AG08395 (cell line): ENCODE results near the gene CPNE7.

Experiments
- DNase-seq: peaks from one replicate; pipeline ENCODE4 v3.0.0; 2012; ENCODE audit warnings: mixed read lengths, low spot score

Gene CPNE7

GRCh38 chr16:89549007-89549700 lies 26.4 kb upstream of the CPNE7 start:
- DNase-seq = no peak

GRCh38 chr16:89550421-89551007 lies 25.0 kb upstream of the CPNE7 start:
- DNase-seq = no peak

- no peak for DNase-seq
Observed at GRCh38 chr16:89552329-89552728, 23.2 kb upstream of the CPNE7 start.

DNA sequence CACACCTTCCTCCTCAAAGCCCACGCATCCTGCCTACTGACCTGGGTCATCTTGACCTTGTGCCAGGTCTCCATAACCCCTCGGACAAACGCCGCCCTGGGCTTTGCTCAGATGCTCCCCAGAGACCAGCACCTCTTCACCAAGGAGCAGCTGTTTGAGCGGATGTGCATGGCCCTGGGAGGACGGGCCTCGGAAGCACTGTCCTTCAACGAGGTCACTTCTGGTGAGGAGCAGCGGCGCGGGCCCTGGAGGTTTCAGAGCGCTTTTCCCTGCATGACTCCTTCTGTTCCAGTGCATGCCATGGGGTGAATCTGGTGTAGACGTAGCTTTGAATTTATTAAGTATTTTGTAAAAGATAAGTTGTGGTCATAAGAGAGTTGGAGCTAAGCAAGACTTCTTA lies 22.6 kb upstream of the CPNE7 start:
- DNase-seq = no peak

GRCh38 chr16:89553733-89554132 lies 21.8 kb upstream of the CPNE7 start:
- DNase-seq = no peak

- DNase-seq = no peak
Observed at GRCh38 chr16:89554343-89554742, 21.2 kb upstream of the CPNE7 start.

GRCh38 chr16:89555265-89555664 lies 20.3 kb upstream of the CPNE7 start:
- no peak for DNase-seq

- DNase-seq = no peak
Observed at GRCh38 chr16:89555780-89556179, 19.8 kb upstream of the CPNE7 start.

DNA sequence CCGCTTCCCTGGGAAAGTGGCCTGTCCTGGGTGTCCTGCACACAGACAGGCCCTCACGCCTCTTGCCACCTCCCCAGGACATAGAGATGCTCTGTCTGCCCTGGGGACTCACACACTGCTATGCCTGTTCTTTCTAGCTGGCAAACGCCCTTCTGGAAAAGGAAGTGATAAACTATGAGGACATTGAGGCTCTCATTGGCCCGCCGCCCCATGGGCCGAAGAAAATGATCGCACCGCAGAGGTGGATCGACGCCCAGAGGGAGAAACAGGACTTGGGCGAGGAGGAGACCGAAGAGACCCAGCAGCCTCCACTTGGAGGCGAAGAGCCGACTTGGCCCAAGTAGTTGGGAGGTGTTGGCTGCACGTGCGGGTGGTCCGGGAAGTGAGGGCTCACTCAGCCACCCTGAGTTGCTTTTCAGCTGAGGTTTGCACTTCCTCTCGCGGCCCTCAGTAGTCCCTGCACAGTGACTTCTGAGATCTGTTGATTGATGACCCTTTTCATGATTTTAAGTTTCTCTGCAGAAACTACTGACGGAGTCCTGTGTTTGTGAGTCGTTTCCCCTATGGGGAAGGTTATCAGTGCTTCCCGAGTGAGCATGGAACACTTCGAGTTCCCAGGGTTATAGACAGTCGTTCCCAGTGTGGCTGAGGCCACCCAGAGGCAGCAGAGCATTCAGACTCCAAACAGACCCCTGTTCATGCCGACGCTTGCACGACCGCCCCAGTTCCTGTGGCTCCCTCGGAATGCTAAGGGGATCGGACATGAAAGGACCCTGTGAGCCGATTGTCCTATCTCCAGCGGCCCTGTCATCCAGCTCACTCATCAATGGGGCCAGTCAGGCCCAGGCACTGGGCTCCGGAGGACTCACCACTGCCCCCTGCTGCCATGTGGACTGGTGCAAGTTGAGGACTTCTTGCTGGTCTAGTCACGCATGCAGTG lies 18.5 kb upstream of the CPNE7 start:
- peak; percentile 76 for DNase-seq

DNA sequence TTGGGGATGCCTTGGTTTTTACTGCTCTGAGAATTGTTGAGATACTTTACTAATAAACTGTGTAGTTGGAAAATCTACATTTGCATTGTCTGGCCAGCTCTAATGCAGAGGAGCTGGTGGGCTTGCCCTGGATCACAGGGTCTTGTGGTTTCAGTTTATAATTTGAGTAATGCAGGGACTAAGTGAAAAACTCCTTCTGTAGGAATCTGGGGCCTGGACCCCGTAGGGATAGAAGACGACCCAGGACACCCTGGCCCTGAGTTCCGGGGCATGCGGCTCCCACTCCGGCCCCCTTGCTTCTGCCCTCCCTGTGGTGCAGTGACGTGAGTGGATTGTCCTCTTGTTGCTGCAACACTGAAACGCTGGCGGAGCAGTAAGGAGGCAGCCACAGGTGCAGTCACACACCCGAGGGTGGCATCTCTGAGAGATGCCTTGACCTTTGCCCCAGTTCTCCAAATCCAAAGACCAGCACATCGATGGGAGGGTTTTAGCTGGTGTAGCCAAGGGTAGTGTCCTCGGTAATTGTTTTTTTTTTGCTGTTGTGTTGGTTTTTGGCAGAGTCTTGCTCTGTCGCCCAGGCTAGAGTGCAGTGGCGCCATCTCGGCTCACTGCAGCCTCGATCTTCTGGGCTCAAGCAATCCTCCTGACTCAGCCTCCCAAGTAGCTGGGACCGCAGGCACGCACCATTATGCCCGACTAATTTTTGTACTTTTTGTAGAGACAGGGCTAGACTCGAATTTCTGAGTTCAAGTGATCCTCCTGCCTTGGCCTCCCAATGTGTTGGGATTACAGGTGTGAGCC lies 17.7 kb upstream of the CPNE7 start:
- DNase-seq = no peak

- DNase-seq = peak; percentile 97
Observed at GRCh38 chr16:89560378-89561141, 15.0 kb upstream of the CPNE7 start, which contains the start of gene RPL13. Gene RPL13, plus strand, starts transcription at chr16:89560682. Its CDS starts 278 bp downstream, at chr16:89560960.

DNA sequence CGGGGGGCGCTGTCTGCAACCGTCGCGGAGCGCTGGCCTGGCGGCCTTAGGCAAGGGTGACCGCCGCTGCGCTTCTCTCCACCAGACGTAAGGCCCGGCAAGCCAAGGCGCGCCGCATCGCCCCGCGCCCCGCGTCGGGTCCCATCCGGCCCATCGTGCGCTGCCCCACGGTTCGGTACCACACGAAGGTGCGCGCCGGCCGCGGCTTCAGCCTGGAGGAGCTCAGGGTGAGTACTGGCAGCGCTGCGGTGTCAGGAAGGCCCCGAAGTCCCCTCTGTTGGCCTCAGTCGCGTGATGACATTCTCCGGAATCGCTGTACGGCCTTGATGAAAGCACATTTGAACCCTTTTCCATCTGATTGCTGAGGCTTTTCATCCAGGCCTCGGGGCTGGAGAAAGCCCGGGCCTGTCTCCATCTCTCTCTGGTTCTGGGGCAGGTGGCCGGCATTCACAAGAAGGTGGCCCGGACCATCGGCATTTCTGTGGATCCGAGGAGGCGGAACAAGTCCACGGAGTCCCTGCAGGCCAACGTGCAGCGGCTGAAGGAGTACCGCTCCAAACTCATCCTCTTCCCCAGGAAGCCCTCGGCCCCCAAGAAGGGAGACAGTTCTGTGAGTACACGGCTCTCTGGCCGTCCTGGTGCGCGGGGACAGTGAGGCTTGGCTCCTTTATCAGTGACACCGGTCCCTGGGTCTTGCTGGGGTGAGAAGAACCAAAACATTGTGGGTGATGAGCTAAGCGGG lies 14.2 kb upstream of the CPNE7 start:
- DNase-seq = no peak

DNA sequence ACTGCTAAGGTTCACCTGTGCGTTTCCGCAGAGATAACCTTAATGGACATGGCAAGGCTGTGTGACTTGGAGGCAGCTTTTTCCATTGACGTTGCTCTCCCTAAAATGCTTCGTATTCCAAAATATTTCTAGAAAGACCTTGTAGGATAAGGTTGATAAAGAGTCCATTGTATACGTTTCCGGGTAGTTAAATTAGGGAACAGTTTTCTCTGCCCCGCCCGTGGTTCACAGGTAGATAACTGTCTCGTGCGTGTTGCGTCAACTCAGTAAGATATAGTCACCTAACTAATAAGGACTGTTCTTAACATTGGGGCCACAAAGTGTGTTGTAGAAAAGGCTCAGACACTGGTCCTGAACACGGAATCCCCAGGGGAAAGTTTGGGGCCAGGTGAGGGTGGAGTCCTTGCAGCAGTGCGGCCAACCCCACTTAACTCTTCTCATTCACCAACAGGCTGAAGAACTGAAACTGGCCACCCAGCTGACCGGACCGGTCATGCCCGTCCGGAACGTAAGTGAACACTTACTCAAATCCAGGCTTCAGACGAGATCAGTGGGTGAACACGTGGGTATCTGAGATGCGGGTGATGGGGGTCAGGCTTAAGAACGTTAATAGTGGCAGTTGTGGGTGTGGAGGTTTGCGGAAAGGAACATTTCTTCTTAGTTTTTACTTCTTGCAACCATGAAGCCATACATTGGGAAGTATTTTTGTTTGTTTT lies 13.5 kb upstream of the CPNE7 start:
- DNase-seq = no peak

DNA sequence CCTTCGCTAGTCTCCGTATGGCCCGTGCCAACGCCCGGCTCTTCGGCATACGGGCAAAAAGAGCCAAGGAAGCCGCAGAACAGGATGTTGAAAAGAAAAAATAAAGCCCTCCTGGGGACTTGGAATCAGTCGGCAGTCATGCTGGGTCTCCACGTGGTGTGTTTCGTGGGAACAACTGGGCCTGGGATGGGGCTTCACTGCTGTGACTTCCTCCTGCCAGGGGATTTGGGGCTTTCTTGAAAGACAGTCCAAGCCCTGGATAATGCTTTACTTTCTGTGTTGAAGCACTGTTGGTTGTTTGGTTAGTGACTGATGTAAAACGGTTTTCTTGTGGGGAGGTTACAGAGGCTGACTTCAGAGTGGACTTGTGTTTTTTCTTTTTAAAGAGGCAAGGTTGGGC lies 12.6 kb upstream of the CPNE7 start:
- DNase-seq = no peak

GRCh38 chr16:89563639-89564392 lies 11.7 kb upstream of the CPNE7 start:
- no peak for DNase-seq

- DNase-seq = no peak
Observed at GRCh38 chr16:89564476-89565255, 10.9 kb upstream of the CPNE7 start.

GRCh38 chr16:89565256-89565505 lies 10.4 kb upstream of the CPNE7 start:
- no peak for DNase-seq

DNA sequence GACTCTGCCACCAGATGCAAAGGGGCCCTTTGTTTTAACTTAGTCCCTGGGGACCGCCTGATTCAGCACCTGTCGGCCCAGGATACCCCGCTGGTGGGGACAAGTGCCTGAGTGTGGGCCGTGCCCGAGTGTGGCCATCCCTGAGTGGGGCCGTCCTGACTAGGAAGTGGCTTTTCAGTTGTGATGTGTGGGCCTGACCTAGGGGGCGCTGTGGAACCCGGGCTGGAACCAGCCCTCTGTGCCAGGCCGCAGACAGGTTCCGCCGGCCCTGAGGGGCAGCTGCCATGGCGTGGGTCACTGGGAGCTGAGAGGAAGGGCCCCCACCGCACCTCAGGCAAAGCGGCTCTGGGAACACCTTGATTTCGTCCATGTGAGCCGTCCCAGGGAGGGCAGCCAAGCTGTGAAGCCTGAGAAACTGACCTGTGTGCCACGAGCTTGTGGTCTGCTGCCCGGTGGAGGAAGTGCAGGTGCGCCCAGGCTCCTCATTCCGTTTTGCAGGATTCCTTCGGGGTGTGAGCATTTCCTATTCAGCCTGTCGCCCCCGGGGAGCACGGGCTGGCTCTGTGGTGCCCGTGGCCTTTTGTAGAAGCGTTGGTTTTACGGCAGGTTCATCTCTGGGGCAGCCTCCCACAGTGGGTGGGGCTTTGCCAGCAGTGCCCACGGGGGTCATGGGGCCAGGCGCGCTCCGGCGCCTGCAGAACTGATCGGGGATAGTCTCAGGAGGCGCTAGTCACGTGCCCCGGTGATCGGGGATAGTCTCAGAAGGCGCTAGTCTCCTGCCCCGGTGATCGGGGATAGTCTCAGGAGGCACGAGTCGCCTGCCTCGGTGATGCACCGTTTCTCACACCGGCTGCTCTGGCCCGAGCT lies 9.8 kb upstream of the CPNE7 start:
- peak; percentile 46 for DNase-seq
